ENCODE measurements around the gene DDX25. TPM values are rescaled to one million over a fixed set of nuclear protein-coding genes. Genes with fewer than 3 reads are reported as not detected.

Gene DDX25
- total and polyA plus RNA-seq, 9 of the 15 experiments (the other 6 are each of a cell fraction or from before 2014, with no cell fraction given), result not detected

- TF ChIP-seq FOXA1 (IDR thresholded peaks at IDR 0.05; ENCODE audit: borderline replicate concordance) (no peak), CC2D1A (IDR thresholded peaks at IDR 0.05) (peak; percentile 97), SMC3 (conservative IDR thresholded peaks at IDR 0.05; ENCODE audit: insufficient read depth, low read depth, low read length) (no peak), RNF2 (IDR thresholded peaks at IDR 0.05) (0 out of 2 replicates have a peak, but pooled peaks have one; percentile 16), MYBL2 (IDR thresholded peaks at IDR 0.05; ENCODE audit: low read depth) (peak; percentile 97), MYBL2 (CRISPR knock-in tag; IDR thresholded peaks at IDR 0.05; ENCODE audit: borderline replicate concordance) (no peak; the same call in 1 of the 2 replicates), ZNF764 (CRISPR knock-in tag; IDR thresholded peaks at IDR 0.05; ENCODE audit: low read depth) (no peak), ZNF511 (CRISPR knock-in tag; IDR thresholded peaks at IDR 0.05) (peak; percentile 49; the same call in 1 of the 2 replicates)
- TF ChIP-seq, protein P1, sequence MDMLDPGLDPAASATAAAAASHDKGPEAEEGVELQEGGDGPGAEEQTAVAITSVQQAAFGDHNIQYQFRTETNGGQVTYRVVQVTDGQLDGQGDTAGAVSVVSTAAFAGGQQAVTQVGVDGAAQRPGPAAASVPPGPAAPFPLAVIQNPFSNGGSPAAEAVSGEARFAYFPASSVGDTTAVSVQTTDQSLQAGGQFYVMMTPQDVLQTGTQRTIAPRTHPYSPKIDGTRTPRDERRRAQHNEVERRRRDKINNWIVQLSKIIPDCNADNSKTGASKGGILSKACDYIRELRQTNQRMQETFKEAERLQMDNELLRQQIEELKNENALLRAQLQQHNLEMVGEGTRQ (CRISPR knock-in tag; IDR thresholded peaks at IDR 0.05), result peak; percentile 11; the same call in 1 of the 2 replicates
- TF ChIP-seq, protein P2, sequence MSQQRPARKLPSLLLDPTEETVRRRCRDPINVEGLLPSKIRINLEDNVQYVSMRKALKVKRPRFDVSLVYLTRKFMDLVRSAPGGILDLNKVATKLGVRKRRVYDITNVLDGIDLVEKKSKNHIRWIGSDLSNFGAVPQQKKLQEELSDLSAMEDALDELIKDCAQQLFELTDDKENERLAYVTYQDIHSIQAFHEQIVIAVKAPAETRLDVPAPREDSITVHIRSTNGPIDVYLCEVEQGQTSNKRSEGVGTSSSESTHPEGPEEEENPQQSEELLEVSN (IDR thresholded peaks at IDR 0.05; ENCODE audit: borderline replicate concordance in 1 of 2, extremely low read depth in 1 of 2, insufficient read depth in 1 of 2, insufficient read length in 1 of 2, low read depth in 1 of 2, low read length in 1 of 2, poor library complexity in 1 of 2, severe bottlenecking in 1 of 2), result peak; percentile 53 to 75
- TF ChIP-seq, protein P3, sequence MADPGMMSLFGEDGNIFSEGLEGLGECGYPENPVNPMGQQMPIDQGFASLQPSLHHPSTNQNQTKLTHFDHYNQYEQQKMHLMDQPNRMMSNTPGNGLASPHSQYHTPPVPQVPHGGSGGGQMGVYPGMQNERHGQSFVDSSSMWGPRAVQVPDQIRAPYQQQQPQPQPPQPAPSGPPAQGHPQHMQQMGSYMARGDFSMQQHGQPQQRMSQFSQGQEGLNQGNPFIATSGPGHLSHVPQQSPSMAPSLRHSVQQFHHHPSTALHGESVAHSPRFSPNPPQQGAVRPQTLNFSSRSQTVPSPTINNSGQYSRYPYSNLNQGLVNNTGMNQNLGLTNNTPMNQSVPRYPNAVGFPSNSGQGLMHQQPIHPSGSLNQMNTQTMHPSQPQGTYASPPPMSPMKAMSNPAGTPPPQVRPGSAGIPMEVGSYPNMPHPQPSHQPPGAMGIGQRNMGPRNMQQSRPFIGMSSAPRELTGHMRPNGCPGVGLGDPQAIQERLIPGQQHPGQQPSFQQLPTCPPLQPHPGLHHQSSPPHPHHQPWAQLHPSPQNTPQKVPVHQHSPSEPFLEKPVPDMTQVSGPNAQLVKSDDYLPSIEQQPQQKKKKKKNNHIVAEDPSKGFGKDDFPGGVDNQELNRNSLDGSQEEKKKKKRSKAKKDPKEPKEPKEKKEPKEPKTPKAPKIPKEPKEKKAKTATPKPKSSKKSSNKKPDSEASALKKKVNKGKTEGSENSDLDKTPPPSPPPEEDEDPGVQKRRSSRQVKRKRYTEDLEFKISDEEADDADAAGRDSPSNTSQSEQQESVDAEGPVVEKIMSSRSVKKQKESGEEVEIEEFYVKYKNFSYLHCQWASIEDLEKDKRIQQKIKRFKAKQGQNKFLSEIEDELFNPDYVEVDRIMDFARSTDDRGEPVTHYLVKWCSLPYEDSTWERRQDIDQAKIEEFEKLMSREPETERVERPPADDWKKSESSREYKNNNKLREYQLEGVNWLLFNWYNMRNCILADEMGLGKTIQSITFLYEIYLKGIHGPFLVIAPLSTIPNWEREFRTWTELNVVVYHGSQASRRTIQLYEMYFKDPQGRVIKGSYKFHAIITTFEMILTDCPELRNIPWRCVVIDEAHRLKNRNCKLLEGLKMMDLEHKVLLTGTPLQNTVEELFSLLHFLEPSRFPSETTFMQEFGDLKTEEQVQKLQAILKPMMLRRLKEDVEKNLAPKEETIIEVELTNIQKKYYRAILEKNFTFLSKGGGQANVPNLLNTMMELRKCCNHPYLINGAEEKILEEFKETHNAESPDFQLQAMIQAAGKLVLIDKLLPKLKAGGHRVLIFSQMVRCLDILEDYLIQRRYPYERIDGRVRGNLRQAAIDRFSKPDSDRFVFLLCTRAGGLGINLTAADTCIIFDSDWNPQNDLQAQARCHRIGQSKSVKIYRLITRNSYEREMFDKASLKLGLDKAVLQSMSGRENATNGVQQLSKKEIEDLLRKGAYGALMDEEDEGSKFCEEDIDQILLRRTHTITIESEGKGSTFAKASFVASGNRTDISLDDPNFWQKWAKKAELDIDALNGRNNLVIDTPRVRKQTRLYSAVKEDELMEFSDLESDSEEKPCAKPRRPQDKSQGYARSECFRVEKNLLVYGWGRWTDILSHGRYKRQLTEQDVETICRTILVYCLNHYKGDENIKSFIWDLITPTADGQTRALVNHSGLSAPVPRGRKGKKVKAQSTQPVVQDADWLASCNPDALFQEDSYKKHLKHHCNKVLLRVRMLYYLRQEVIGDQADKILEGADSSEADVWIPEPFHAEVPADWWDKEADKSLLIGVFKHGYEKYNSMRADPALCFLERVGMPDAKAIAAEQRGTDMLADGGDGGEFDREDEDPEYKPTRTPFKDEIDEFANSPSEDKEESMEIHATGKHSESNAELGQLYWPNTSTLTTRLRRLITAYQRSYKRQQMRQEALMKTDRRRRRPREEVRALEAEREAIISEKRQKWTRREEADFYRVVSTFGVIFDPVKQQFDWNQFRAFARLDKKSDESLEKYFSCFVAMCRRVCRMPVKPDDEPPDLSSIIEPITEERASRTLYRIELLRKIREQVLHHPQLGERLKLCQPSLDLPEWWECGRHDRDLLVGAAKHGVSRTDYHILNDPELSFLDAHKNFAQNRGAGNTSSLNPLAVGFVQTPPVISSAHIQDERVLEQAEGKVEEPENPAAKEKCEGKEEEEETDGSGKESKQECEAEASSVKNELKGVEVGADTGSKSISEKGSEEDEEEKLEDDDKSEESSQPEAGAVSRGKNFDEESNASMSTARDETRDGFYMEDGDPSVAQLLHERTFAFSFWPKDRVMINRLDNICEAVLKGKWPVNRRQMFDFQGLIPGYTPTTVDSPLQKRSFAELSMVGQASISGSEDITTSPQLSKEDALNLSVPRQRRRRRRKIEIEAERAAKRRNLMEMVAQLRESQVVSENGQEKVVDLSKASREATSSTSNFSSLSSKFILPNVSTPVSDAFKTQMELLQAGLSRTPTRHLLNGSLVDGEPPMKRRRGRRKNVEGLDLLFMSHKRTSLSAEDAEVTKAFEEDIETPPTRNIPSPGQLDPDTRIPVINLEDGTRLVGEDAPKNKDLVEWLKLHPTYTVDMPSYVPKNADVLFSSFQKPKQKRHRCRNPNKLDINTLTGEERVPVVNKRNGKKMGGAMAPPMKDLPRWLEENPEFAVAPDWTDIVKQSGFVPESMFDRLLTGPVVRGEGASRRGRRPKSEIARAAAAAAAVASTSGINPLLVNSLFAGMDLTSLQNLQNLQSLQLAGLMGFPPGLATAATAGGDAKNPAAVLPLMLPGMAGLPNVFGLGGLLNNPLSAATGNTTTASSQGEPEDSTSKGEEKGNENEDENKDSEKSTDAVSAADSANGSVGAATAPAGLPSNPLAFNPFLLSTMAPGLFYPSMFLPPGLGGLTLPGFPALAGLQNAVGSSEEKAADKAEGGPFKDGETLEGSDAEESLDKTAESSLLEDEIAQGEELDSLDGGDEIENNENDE (IDR thresholded peaks at IDR 0.05; ENCODE audit: low read depth, low read length), result no peak
Observed at GRCh38 chr11:125887373-125888324, 16.7 kb upstream of the DDX25 start, which contains the start of gene HYLS1 (continued).

Measured in K562 (cell line).